WTC11 (cell line): ENCODE data around the gene SYNJ2. TPM values are rescaled to one million over a fixed set of nuclear protein-coding genes. Genes with fewer than 3 reads are reported as not detected.

Experiments used
- ATAC-seq: fragments of 200-7000 bp; cut with Tn5 transposase; 2 replicates; pipeline ENCODE4 v1.10.0; 2021; ENCODE audit warnings: mild to moderate bottlenecking, moderate library complexity
- CTCF ChIA-PET: fragments of 300-600 bp; sonication (Branson Sonifier 250); formaldehyde crosslinking; loops from one replicate; lab custom pipeline; 2021; ENCODE audit warnings: antibody characterized with exemption; lab: Charles Lee
- POLR2A ChIA-PET: fragments of 350-600 bp; sonication (Branson Sonifier 250); formaldehyde crosslinking; loops from one replicate; lab custom pipeline; 2021; ENCODE audit warnings: antibody characterized with exemption; lab: Charles Lee
- DNase-seq: peaks from one replicate; pipeline ENCODE4 v3.0.0; 2021; ENCODE audit warnings: low spot score
- H3K27ac Mint-ChIP-seq: 2 replicates; pipeline ENCODE4 v1.8.0; 2021; ENCODE audit warnings: mixed read lengths
- H3K27me3 Mint-ChIP-seq: 2 replicates; pipeline ENCODE4 v1.8.0; 2021; ENCODE audit warnings: low read depth, mild to moderate bottlenecking, moderate library complexity, mixed read lengths
- H3K36me3 Mint-ChIP-seq: 2 replicates; pipeline ENCODE4 v1.8.0; 2021; ENCODE audit warnings: mixed read lengths
- H3K4me1 Mint-ChIP-seq: 2 replicates; pipeline ENCODE4 v1.8.0; 2022; ENCODE audit warnings: mixed read lengths
- H3K4me3 Mint-ChIP-seq: 2 replicates; pipeline ENCODE4 v1.8.0; 2021; ENCODE audit warnings: mild to moderate bottlenecking, moderate library complexity, mixed read lengths
- H3K9me3 Mint-ChIP-seq: 2 replicates; pipeline ENCODE4 v1.8.0; 2021; ENCODE audit warnings: mixed read lengths
- CREM ChIP-seq: sonication (generic); formaldehyde crosslinking; IDR thresholded peaks from 2 replicates; pipeline ENCODE4 v1.8.1; 2022; ENCODE audit warnings: mild to moderate bottlenecking, missing genetic modification reagents, moderate library complexity
- ESRRA ChIP-seq: sonication (generic); formaldehyde crosslinking; IDR thresholded peaks from 2 replicates; pipeline ENCODE4 v1.8.1; 2022; ENCODE audit warnings: mild to moderate bottlenecking, missing genetic modification reagents, borderline replicate concordance
- GABPB1 ChIP-seq: sonication (generic); formaldehyde crosslinking; IDR thresholded peaks from 2 replicates; pipeline ENCODE4 v1.8.1; 2023; ENCODE audit warnings: mild to moderate bottlenecking, missing genetic modification reagents
- HMGA2 ChIP-seq: fragments of 250-450 bp; sonication (Bioruptor Pico); IDR thresholded peaks from 2 replicates; pipeline ENCODE4 v1.4.0; 2021; ENCODE audit warnings: mild to moderate bottlenecking, moderate library complexity
- JAZF1 ChIP-seq: fragments of 250-450 bp; sonication (Bioruptor Pico); IDR thresholded peaks from 2 replicates; pipeline ENCODE4 v1.9.0; 2021; ENCODE audit warnings: moderate library complexity, mild to moderate bottlenecking, inconsistent platforms
- NFYB ChIP-seq: sonication (generic); formaldehyde crosslinking; conservative IDR thresholded peaks from 2 replicates; pipeline ENCODE4 v1.8.0; 2022; ENCODE audit warnings: low read depth, missing genetic modification reagents
- NR3C1 ChIP-seq: sonication (generic); formaldehyde crosslinking; conservative IDR thresholded peaks from 2 replicates; pipeline ENCODE4 v1.8.1; 2023; ENCODE audit warnings: low read depth, mild to moderate bottlenecking, missing genetic modification reagents
- OVOL2 ChIP-seq: fragments of 250-450 bp; sonication (Bioruptor Pico); IDR thresholded peaks from 2 replicates; pipeline ENCODE4 v1.9.0; 2021; ENCODE audit warnings: mild to moderate bottlenecking, borderline replicate concordance
- RORB ChIP-seq: fragments of 250-450 bp; sonication (Bioruptor Pico); IDR thresholded peaks from 2 replicates; pipeline ENCODE4 v1.9.0; 2021; ENCODE audit warnings: mild to moderate bottlenecking
- SMAD4 ChIP-seq: sonication (generic); formaldehyde crosslinking; IDR thresholded peaks from 2 replicates; pipeline ENCODE4 v1.8.0; 2022; ENCODE audit warnings: mild to moderate bottlenecking, missing genetic modification reagents
- SOX15 ChIP-seq: fragments of 250-450 bp; sonication (Bioruptor Pico); IDR thresholded peaks from 2 replicates; pipeline ENCODE4 v1.9.0; 2021; ENCODE audit warnings: mild to moderate bottlenecking
- ZBTB21 ChIP-seq: sonication (generic); formaldehyde crosslinking; IDR thresholded peaks from 2 replicates; pipeline ENCODE4 v1.8.1; 2023; ENCODE audit warnings: mild to moderate bottlenecking, missing genetic modification reagents, borderline replicate concordance
- ZNF138 ChIP-seq: sonication (generic); formaldehyde crosslinking; conservative IDR thresholded peaks from 2 replicates; pipeline ENCODE4 v1.8.1; 2022; ENCODE audit warnings: mild to moderate bottlenecking, moderate library complexity, missing genetic modification reagents
- ZNF396 ChIP-seq: fragments of 250-450 bp; sonication (Bioruptor Pico); IDR thresholded peaks from 2 replicates; pipeline ENCODE4 v1.8.0; 2021; ENCODE audit warnings: mild to moderate bottlenecking, moderate library complexity, borderline replicate concordance
- ZNF423 ChIP-seq: fragments of 250-450 bp; sonication (Bioruptor Pico); IDR thresholded peaks from 2 replicates; pipeline ENCODE4 v2.1.2; 2022; ENCODE audit warnings: mild to moderate bottlenecking, moderate library complexity
- total RNA-seq: library from RNA; stranded (reverse); gene quantifications from 3 replicates; pipeline ENCODE4 v1.2.3, GENCODE V29; 2021
- TF ChIP-seq, protein P1 (sequence below): sonication (generic); formaldehyde crosslinking; IDR thresholded peaks from 2 replicates; pipeline ENCODE4 v1.8.0; 2022; ENCODE audit warnings: mild to moderate bottlenecking, missing genetic modification reagents
- TF ChIP-seq, protein P2 (sequence below): sonication (generic); formaldehyde crosslinking; IDR thresholded peaks from 2 replicates; pipeline ENCODE4 v1.8.1; 2022; ENCODE audit warnings: mild to moderate bottlenecking, missing genetic modification reagents, moderate library complexity, borderline replicate concordance
- TF ChIP-seq, protein P3 (sequence below): fragments of 200-600 bp; IDR thresholded peaks from 2 replicates; pipeline ENCODE4 v1.8.0; 2022; ENCODE audit warnings: antibody characterized with exemption
- TF ChIP-seq, protein P4 (sequence below): sonication (generic); formaldehyde crosslinking; IDR thresholded peaks from 2 replicates; pipeline ENCODE4 v1.8.1; 2023; ENCODE audit warnings: mild to moderate bottlenecking, moderate library complexity, missing genetic modification reagents
- TF ChIP-seq, protein P5 (sequence below): sonication (generic); formaldehyde crosslinking; IDR thresholded peaks from 2 replicates; pipeline ENCODE4 v1.8.1; 2023; ENCODE audit warnings: mild to moderate bottlenecking, missing genetic modification reagents
- TF ChIP-seq, protein P6 (sequence below): sonication (generic); formaldehyde crosslinking; IDR thresholded peaks from 2 replicates; pipeline ENCODE4 v1.8.0; 2022; ENCODE audit warnings: mild to moderate bottlenecking, missing genetic modification reagents
- TF ChIP-seq, protein P7 (sequence below): fragments of 250-450 bp; sonication (Bioruptor Pico); IDR thresholded peaks from 2 replicates; pipeline ENCODE4 v1.9.0; 2021; ENCODE audit warnings: moderate library complexity, mild to moderate bottlenecking, inconsistent platforms, borderline replicate concordance
- TF ChIP-seq, protein P8 (sequence below): fragments of 250-450 bp; sonication (Bioruptor Pico); IDR thresholded peaks from 2 replicates; pipeline ENCODE4 v1.8.0; 2021; ENCODE audit warnings: mild to moderate bottlenecking
- TF ChIP-seq, protein P9 (sequence below): sonication (generic); formaldehyde crosslinking; IDR thresholded peaks from 2 replicates; pipeline ENCODE4 v1.8.1; 2023; ENCODE audit warnings: mild to moderate bottlenecking, missing genetic modification reagents

Gene SYNJ2
- total RNA-seq, 1 experiment from 2014 or later, result 15.3 TPM

DNA sequence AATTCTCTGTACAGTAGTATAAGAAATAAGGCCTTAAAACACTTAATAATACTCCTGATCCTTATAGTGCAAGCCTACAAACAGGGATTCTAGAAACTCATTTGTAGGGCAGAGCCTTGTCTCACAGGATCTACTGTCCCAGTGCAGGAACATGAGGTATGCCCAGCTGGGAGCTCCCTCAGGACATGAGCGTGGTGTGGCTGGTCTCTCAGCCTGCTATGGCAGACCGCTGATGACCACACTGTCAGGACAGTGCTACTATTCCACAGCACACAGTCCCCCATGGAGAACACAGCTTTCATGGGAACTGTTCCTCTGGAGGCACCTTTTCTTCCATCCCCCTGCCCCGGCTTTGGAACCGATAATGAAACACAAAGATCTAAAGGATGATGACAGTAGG, 133.4 kb downstream of the SYNJ2 start:
- Mint-ChIP-seq H3K36me3 (peaks cover 9% of the 10 kb centered on the region), H3K4me1 (no peaks in the 10 kb centered on the region), H3K27ac (no peak overlapping the region), H3K27me3 (no peaks in the 10 kb centered on the region), H3K4me3 (no peak overlapping the region), H3K9me3 (no peaks in the 10 kb centered on the region)
- DNase-seq (no peak), ATAC-seq (no peak)
- no peak for TF ChIP-seq ZNF138 (CRISPR knock-in tag)
- TF ChIP-seq ESRRA (CRISPR knock-in tag), result no peak
- TF ChIP-seq ZNF423 (CRISPR knock-in tag), result no peak
- no peak for TF ChIP-seq RORB
- no peak for TF ChIP-seq HMGA2 (CRISPR knock-in tag)
- TF ChIP-seq JAZF1 (CRISPR knock-in tag), result no peak
- no peak for TF ChIP-seq CREM (CRISPR knock-in tag)
- no peak for TF ChIP-seq ZBTB21 (CRISPR knock-in tag)
- TF ChIP-seq, protein P1, sequence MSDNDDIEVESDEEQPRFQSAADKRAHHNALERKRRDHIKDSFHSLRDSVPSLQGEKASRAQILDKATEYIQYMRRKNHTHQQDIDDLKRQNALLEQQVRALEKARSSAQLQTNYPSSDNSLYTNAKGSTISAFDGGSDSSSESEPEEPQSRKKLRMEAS (CRISPR knock-in tag), result no peak
- TF ChIP-seq, protein P2, sequence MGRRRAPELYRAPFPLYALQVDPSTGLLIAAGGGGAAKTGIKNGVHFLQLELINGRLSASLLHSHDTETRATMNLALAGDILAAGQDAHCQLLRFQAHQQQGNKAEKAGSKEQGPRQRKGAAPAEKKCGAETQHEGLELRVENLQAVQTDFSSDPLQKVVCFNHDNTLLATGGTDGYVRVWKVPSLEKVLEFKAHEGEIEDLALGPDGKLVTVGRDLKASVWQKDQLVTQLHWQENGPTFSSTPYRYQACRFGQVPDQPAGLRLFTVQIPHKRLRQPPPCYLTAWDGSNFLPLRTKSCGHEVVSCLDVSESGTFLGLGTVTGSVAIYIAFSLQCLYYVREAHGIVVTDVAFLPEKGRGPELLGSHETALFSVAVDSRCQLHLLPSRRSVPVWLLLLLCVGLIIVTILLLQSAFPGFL (CRISPR knock-in tag), result no peak
- TF ChIP-seq, protein P3, sequence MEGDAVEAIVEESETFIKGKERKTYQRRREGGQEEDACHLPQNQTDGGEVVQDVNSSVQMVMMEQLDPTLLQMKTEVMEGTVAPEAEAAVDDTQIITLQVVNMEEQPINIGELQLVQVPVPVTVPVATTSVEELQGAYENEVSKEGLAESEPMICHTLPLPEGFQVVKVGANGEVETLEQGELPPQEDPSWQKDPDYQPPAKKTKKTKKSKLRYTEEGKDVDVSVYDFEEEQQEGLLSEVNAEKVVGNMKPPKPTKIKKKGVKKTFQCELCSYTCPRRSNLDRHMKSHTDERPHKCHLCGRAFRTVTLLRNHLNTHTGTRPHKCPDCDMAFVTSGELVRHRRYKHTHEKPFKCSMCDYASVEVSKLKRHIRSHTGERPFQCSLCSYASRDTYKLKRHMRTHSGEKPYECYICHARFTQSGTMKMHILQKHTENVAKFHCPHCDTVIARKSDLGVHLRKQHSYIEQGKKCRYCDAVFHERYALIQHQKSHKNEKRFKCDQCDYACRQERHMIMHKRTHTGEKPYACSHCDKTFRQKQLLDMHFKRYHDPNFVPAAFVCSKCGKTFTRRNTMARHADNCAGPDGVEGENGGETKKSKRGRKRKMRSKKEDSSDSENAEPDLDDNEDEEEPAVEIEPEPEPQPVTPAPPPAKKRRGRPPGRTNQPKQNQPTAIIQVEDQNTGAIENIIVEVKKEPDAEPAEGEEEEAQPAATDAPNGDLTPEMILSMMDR, result no peak
- TF ChIP-seq, protein P4, sequence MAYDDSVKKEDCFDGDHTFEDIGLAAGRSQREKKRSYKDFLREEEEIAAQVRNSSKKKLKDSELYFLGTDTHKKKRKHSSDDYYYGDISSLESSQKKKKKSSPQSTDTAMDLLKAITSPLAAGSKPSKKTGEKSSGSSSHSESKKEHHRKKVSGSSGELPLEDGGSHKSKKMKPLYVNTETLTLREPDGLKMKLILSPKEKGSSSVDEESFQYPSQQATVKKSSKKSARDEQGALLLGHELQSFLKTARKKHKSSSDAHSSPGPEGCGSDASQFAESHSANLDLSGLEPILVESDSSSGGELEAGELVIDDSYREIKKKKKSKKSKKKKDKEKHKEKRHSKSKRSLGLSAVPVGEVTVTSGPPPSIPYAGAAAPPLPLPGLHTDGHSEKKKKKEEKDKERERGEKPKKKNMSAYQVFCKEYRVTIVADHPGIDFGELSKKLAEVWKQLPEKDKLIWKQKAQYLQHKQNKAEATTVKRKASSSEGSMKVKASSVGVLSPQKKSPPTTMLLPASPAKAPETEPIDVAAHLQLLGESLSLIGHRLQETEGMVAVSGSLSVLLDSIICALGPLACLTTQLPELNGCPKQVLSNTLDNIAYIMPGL (CRISPR knock-in tag), result no peak
- ChIA-PET POLR2A (no interaction called here), CTCF (interaction anchor here (0.7 to 1.1 kb wide), 3 partner anchors 17 to 88 kb away, joined by 3 read pairs; no protein-coding TSS in a partner anchor)

DNA sequence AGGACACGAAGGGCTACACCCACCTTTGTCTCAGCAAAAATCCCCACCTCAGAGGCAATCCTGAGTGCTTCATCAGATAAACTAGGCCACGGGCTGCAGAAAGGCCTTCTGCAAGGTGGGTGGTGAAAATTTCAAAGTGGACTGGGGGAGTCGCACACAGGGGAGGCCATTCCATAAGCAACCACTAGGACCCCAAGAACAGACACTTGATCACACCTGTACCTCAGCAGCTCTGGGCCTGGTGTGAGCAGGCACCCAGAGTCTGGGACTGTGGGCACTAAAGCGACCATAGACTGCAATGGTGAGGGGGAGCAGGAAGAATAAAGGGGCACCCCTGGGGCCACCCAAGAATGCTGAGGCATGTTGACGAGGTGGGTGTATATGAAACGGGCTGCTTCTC, 133.8 kb downstream of the SYNJ2 start:
- ATAC-seq, result peak; percentile 74
- Mint-ChIP-seq H3K36me3 (peaks cover 9% of the 10 kb centered on the region), H3K27ac (no peak overlapping the region), H3K27me3 (no peaks in the 10 kb centered on the region), H3K9me3 (no peaks in the 10 kb centered on the region), H3K4me3 (no peak overlapping the region), H3K4me1 (no peaks in the 10 kb centered on the region)
- no peak for DNase-seq
- ChIA-PET CTCF (interaction anchor here (1.0 kb wide), 1 partner anchor 79 kb away, joined by 3 read pairs; no protein-coding TSS in a partner anchor), POLR2A (no interaction called here)
- TF ChIP-seq, protein P5, sequence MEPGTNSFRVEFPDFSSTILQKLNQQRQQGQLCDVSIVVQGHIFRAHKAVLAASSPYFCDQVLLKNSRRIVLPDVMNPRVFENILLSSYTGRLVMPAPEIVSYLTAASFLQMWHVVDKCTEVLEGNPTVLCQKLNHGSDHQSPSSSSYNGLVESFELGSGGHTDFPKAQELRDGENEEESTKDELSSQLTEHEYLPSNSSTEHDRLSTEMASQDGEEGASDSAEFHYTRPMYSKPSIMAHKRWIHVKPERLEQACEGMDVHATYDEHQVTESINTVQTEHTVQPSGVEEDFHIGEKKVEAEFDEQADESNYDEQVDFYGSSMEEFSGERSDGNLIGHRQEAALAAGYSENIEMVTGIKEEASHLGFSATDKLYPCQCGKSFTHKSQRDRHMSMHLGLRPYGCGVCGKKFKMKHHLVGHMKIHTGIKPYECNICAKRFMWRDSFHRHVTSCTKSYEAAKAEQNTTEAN, result no peak
- TF ChIP-seq, protein P6, sequence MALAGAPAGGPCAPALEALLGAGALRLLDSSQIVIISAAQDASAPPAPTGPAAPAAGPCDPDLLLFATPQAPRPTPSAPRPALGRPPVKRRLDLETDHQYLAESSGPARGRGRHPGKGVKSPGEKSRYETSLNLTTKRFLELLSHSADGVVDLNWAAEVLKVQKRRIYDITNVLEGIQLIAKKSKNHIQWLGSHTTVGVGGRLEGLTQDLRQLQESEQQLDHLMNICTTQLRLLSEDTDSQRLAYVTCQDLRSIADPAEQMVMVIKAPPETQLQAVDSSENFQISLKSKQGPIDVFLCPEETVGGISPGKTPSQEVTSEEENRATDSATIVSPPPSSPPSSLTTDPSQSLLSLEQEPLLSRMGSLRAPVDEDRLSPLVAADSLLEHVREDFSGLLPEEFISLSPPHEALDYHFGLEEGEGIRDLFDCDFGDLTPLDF, result no peak
- TF ChIP-seq, protein P1 (CRISPR knock-in tag), result no peak
- TF ChIP-seq NR3C1 (CRISPR knock-in tag), result no peak
- TF ChIP-seq NFYB (CRISPR knock-in tag), result no peak
- TF ChIP-seq, protein P7, sequence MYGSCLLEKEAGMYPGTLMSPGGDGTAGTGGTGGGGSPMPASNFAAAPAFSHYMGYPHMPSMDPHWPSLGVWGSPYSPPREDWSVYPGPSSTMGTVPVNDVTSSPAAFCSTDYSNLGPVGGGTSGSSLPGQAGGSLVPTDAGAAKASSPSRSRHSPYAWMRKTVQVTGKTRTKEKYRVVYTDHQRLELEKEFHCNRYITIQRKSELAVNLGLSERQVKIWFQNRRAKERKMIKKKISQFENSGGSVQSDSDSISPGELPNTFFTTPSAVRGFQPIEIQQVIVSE (CRISPR knock-in tag), result no peak
- TF ChIP-seq, protein P8, sequence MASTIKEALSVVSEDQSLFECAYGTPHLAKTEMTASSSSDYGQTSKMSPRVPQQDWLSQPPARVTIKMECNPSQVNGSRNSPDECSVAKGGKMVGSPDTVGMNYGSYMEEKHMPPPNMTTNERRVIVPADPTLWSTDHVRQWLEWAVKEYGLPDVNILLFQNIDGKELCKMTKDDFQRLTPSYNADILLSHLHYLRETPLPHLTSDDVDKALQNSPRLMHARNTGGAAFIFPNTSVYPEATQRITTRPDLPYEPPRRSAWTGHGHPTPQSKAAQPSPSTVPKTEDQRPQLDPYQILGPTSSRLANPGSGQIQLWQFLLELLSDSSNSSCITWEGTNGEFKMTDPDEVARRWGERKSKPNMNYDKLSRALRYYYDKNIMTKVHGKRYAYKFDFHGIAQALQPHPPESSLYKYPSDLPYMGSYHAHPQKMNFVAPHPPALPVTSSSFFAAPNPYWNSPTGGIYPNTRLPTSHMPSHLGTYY (CRISPR knock-in tag), result no peak
- TF ChIP-seq GABPB1, result no peak
- no peak for TF ChIP-seq SOX15 (CRISPR knock-in tag)
- no peak for TF ChIP-seq ZNF396
- TF ChIP-seq, protein P9, sequence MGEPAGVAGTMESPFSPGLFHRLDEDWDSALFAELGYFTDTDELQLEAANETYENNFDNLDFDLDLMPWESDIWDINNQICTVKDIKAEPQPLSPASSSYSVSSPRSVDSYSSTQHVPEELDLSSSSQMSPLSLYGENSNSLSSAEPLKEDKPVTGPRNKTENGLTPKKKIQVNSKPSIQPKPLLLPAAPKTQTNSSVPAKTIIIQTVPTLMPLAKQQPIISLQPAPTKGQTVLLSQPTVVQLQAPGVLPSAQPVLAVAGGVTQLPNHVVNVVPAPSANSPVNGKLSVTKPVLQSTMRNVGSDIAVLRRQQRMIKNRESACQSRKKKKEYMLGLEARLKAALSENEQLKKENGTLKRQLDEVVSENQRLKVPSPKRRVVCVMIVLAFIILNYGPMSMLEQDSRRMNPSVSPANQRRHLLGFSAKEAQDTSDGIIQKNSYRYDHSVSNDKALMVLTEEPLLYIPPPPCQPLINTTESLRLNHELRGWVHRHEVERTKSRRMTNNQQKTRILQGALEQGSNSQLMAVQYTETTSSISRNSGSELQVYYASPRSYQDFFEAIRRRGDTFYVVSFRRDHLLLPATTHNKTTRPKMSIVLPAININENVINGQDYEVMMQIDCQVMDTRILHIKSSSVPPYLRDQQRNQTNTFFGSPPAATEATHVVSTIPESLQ (CRISPR knock-in tag), result no peak
- TF ChIP-seq ESRRA (CRISPR knock-in tag), result no peak
- no peak for TF ChIP-seq OVOL2
- TF ChIP-seq SMAD4 (CRISPR knock-in tag), result no peak
